ENCODE data around the gene TMED4.

DNA sequence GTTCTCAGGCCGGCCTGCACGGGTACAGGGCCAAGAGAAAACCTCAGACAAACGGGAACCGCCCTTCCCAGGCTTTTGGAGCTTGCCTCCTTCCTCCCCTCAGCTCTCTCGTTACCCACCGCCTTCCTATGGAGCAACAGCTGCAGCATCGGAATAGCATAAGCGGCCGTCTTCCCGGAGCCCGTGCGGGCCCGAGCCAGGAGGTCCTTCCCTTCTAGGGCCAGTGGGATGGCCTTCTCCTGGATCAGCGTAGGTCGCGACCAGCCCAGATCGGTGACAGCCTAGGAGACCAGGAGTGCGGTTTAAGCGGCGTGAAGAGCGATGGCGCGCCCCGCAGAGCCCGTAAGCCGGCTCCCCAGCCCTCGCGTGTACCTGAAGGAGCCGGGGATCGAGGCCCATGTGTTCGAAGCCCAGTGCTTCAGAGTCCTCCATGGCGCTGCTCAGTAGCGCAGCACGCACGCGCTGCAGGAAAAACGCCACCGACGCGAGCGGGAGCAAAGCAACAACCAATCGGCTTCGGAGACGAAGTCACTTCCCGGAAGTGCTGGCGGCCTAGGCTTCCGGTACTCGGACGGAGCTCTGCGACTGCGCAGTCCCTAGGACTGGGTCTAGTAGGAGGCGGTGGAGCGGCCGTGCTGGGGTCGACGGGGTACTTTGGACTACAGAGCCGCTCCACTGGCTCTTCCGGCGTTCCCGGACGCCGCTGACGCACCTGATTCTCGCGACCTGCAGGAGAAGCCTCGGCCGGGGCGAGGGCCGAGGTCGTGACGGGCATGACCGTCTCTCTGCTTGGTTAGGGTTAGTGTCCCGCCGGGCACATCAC is 8.4 kb downstream of the TMED4 start, which contains the start of gene DDX56:
- TF ChIP-seq, protein P1, sequence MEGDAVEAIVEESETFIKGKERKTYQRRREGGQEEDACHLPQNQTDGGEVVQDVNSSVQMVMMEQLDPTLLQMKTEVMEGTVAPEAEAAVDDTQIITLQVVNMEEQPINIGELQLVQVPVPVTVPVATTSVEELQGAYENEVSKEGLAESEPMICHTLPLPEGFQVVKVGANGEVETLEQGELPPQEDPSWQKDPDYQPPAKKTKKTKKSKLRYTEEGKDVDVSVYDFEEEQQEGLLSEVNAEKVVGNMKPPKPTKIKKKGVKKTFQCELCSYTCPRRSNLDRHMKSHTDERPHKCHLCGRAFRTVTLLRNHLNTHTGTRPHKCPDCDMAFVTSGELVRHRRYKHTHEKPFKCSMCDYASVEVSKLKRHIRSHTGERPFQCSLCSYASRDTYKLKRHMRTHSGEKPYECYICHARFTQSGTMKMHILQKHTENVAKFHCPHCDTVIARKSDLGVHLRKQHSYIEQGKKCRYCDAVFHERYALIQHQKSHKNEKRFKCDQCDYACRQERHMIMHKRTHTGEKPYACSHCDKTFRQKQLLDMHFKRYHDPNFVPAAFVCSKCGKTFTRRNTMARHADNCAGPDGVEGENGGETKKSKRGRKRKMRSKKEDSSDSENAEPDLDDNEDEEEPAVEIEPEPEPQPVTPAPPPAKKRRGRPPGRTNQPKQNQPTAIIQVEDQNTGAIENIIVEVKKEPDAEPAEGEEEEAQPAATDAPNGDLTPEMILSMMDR (IDR thresholded peaks at IDR 0.05; ENCODE audit: insufficient read depth, low read length, poor library complexity, severe bottlenecking) = no peak
- no peak for TF ChIP-seq EZH2phosphoT487 (conservative IDR thresholded peaks at IDR 0.05; ENCODE audit: low read length)
